HG03432 (cell line): ENCODE data around the gene FAM228B.
"Not testable (repeated sequence)": the region's sequence is repeated elsewhere in the genome, so short reads cannot be mapped to it uniquely, and the experiment has no call there.

Source experiments
- ATAC-seq: cut with Tn5 transposase; IDR thresholded peaks from one replicate; pipeline ENCODE4 v1.9.1; 2021; ENCODE audit warnings: mild to moderate bottlenecking, moderate library complexity; ENCODE audit not compliant: unreplicated experiment

FAM228B gene

GRCh38 chr2:24153478-24153877 is 30.2 kb downstream of the FAM228B start:
- no peak for ATAC-seq

- ATAC-seq, result no peak
Observed at GRCh38 chr2:24158131-24158530, 34.9 kb downstream of the FAM228B start.

GRCh38 chr2:24159708-24160107 is 36.4 kb downstream of the FAM228B start:
- no peak for ATAC-seq

GRCh38 chr2:24160761-24161160 is 37.5 kb downstream of the FAM228B start:
- no peak for ATAC-seq

GRCh38 chr2:24162494-24162893 is 39.2 kb downstream of the FAM228B start:
- ATAC-seq, result no peak

GRCh38 chr2:24163186-24163585 is 39.9 kb downstream of the FAM228B start:
- ATAC-seq, result no peak

- ATAC-seq, result no peak
Observed at GRCh38 chr2:24163601-24164000, 40.3 kb downstream of the FAM228B start.

- peak; percentile 69 for ATAC-seq
Observed at GRCh38 chr2:24164416-24164973, 41.2 kb downstream of the FAM228B start.

- ATAC-seq, result no peak
Observed at GRCh38 chr2:24169023-24169422, 45.8 kb downstream of the FAM228B start.

GRCh38 chr2:24174851-24175277 is 51.6 kb downstream of the FAM228B start, which contains the start of gene FAM228A:
Gene FAM228A (plus strand): TSS chr2:24175053. CDS start chr2:24175481, 428 bp downstream.
- ATAC-seq, result no peak

GRCh38 chr2:24175631-24176187 is 52.4 kb downstream of the FAM228B start:
- no peak for ATAC-seq

GRCh38 chr2:24176326-24176725 is 53.1 kb downstream of the FAM228B start:
- no peak for ATAC-seq

GRCh38 chr2:24179683-24180082 is 56.4 kb downstream of the FAM228B start:
- ATAC-seq, result no peak

GRCh38 chr2:24181849-24182248 is 58.6 kb downstream of the FAM228B start:
- ATAC-seq, result no peak

- ATAC-seq, result no peak
Observed at GRCh38 chr2:24182507-24182906, 59.2 kb downstream of the FAM228B start.

- no peak for ATAC-seq
Observed at GRCh38 chr2:24183366-24184069, 60.2 kb downstream of the FAM228B start.

- ATAC-seq, result no peak
Observed at GRCh38 chr2:24189551-24189950, 66.3 kb downstream of the FAM228B start.

GRCh38 chr2:24190503-24190902 is 67.2 kb downstream of the FAM228B start:
- no peak for ATAC-seq

- no peak for ATAC-seq
Observed at GRCh38 chr2:24191156-24191555, 67.9 kb downstream of the FAM228B start.

GRCh38 chr2:24191848-24192247 is 68.6 kb downstream of the FAM228B start:
- ATAC-seq, result no peak

- ATAC-seq, result not testable (repeated sequence)
Observed at GRCh38 chr2:24197213-24197612, 73.9 kb downstream of the FAM228B start.

- ATAC-seq, result no peak
Observed at GRCh38 chr2:24199968-24200590, 76.8 kb downstream of the FAM228B start.
